ENCODE results near the gene RPL10. TPM values are rescaled to one million over a fixed set of nuclear protein-coding genes. Genes with fewer than 3 reads are reported as not detected.

The RPL10 gene
- total RNA-seq, 1 experiment from 2014 or later: 2,110 TPM

- Histone ChIP-seq H3K4me2 (ENCODE audit: insufficient read depth, insufficient read length, low read length) (no peak overlapping the region), H3K79me2 (ENCODE audit: insufficient read depth, low read length) (no peaks in the 10 kb centered on the region), H3K9ac (ENCODE audit: extremely low read depth, insufficient read length, low read length) (no peak overlapping the region), H2BK120ac (ENCODE audit: low read depth, low read length, poor library complexity, severe bottlenecking) (no peak overlapping the region), H3K14ac (ENCODE audit: insufficient read depth, low read length) (no peak overlapping the region), H4K8ac (replicated peaks; ENCODE audit: insufficient read length, low read depth, low read length) (no peak overlapping the region), H3K9me3 (ENCODE audit: control insufficient read depth, low read depth, low read length) (peaks cover 39% of the 10 kb centered on the region), H2AK5ac (ENCODE audit: insufficient read length, low read length) (no peak overlapping the region), H3K27ac (ENCODE audit: insufficient read length, low read depth, low read length) (no peak overlapping the region), H2AFZ (ENCODE audit: low read length) (no peak overlapping the region), H4K5ac (ENCODE audit: insufficient read length, low read depth, low read length) (no peak overlapping the region), H3K4ac (ENCODE audit: low read depth, low read length) (no peak overlapping the region), H2BK20ac (ENCODE audit: low read depth, low read length, poor library complexity, severe bottlenecking) (no peak overlapping the region), H3K18ac (ENCODE audit: insufficient read length, low read depth, low read length) (no peak overlapping the region), H3K4me1 (ENCODE audit: insufficient read depth, low read length) (no peaks in the 10 kb centered on the region), H2BK5ac (ENCODE audit: insufficient read length, low read length) (no peak overlapping the region), H3K79me1 (ENCODE audit: insufficient read depth, low read depth, low read length, poor library complexity, severe bottlenecking) (no peaks in the 10 kb centered on the region), H3K23ac (ENCODE audit: insufficient read length, low read depth, low read length) (no peak overlapping the region), H2BK15ac (ENCODE audit: low read depth, low read length) (no peak overlapping the region), H3K56ac (ENCODE audit: insufficient read length, low read depth, low read length) (no peak overlapping the region), H4K20me1 (ENCODE audit: control insufficient read depth, insufficient read depth, insufficient read length) (no peaks in the 10 kb centered on the region), H2BK12ac (ENCODE audit: insufficient read length, low read depth, low read length) (no peak overlapping the region), H4K91ac (ENCODE audit: insufficient read length, low read depth, low read length) (no peak overlapping the region), H3K27me3 (ENCODE audit: insufficient read depth, low read length) (no peaks in the 10 kb centered on the region), H3K23me2 (ENCODE audit: insufficient read length, low read depth, low read length, poor library complexity, severe bottlenecking) (no peaks in the 10 kb centered on the region), H3T11ph (ENCODE audit: low read length) (no peak overlapping the region)
- WGBS (ENCODE audit: extremely low coverage, insufficient read length, low lambda C conversion rate): no CpG with 5 or more reads among the region's 7 CpGs
- peaks cover 72 to 82% of the 10 kb centered on the region in 2 experiments for H3K9me3 Mint-ChIP-seq
- H3K27me3 Mint-ChIP-seq (ENCODE audit: low read depth): no peaks in the 10 kb centered on the region
- H3K27ac Mint-ChIP-seq: peak overlapping the region in 1 of 3 experiments; percentile 30; a peak in 2 of 7 replicates
- H3K4me3 Mint-ChIP-seq: peak overlapping the region; percentile 5 to 53; a peak in 3 of 5 replicates
- H3K4me1 Mint-ChIP-seq: peaks cover 7 to 22% of the 10 kb centered on the region in 2 experiments
- TF ChIP-seq CTCF (conservative IDR thresholded peaks at IDR 0.05): no peak
- peaks cover 15 to 50% (median 39%) of the 10 kb centered on the region in 3 experiments for H3K36me3 Mint-ChIP-seq (ENCODE audit: insufficient read depth in 1 of 3, low read depth in 3 of 3)
- DNase-seq: no peak
These were observed 32.7 kb downstream of the RPL10 start for GRCh38 chrX:154430916-154431315.
